H54 (cell line): ENCODE measurements around the gene MGAT4D.

ENCODE experiments used
- DNase-seq: peaks from one replicate; pipeline ENCODE4 v3.0.0; 2011; ENCODE audit warnings: low spot score, mixed read lengths; ENCODE audit not compliant: insufficient read length
- FAIRE-seq: peaks from 3 replicates; lab custom pipeline; 2011; peaks lifted over from hg19 to GRCh38; lab: Jason Lieb, UNC
- POLR2A ChIP-seq: IDR thresholded peaks from 2 replicates; pipeline ENCODE4 v1.6.1; 2011; ENCODE audit warnings: low read depth, mild to moderate bottlenecking, low read length

MGAT4D gene

DNA sequence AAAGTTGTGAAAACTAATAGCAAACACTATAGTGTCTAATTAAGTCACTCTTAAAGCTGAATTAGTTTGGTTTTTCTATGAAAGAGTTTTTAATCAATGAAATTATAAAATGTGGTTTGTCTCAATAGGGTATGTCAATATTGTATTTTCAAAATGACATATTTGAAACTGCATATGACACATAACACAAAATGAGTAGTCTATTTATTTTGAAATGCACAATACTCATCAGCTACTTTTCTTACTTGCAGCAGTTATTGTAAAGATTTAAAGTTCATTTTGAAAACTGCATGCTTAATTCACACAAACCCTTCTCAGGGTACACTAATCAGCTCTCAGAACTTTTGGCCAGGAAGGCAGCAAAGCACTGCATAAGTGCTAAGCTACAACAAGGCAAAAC lies 91.8 kb downstream of the MGAT4D start:
- DNase-seq = no peak
- FAIRE-seq = no peak
- no peak for TF ChIP-seq POLR2A

DNA sequence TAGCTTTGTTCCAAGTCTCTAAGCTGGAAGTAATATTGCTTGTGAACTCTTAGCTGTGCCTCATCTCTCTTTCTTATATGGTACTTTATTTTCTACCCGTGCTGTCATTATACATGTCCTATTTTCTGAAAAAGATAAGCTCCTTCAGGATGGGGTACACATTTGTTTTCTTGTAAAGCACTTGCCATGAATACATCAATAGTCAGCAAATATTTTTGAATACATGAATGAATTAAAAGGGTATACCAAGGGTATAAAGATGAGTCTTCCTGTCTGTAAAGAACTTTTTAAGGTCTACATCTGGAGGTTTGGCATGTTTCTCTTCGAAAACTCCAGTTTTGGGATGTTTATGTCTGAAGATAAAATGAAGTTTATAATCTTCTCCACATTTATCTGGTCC lies 98.0 kb downstream of the MGAT4D start:
- no peak for FAIRE-seq
- no peak for TF ChIP-seq POLR2A
- DNase-seq = no peak

DNA sequence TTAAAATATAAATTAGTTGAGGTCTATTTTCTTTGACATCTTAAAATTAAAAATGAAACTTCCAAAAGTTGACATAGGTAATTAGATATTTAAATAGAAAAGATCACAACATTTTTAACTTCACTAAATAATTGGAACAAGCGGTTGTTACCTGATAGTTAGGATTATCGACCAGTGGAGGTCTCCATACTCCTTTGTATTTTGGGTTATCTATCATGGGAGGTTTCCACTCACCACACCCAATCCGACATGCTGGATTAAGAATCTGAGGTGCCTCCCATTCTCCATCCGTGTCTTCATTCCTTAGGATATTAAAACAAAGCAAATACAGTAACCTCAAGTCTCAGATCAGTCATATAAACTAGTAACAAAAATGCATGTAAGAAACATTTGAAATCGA lies 102.4 kb downstream of the MGAT4D start:
- FAIRE-seq = no peak
- TF ChIP-seq POLR2A = no peak

More for the DNA sequence above, 102.4 kb downstream of the MGAT4D start:
- no peak for DNase-seq
